HCT116 (cell line): ENCODE measurements around the gene CNOT10. TPM values are rescaled to one million over a fixed set of nuclear protein-coding genes. Genes with fewer than 3 reads are reported as not detected.

Source experiments
- ATAC-seq: fragments of 200-7000 bp; cut with Tn5 transposase; 2 replicates; pipeline ENCODE4 v1.9.1; 2020; ENCODE audit warnings: mild to moderate bottlenecking, moderate library complexity
- BruUV-seq: library from RNA; stranded (reverse); fragments of 400-500 nt; replicated peaks from 2 replicates; lab custom pipeline; 2021; lab: Mats Ljungman, UMichigan
- CTCF ChIA-PET: fragments of 300-600 bp; sonication (Branson Sonifier 250); formaldehyde crosslinking; loops from one replicate; lab custom pipeline; 2021; ENCODE audit warnings: antibody characterized with exemption; lab: Charles Lee
- POLR2A ChIA-PET: fragments of 300-600, 350-600 bp; sonication (Branson Sonifier 250); formaldehyde crosslinking; loops from one replicate; lab custom pipeline; 2021; ENCODE audit warnings: antibody characterized with exemption; lab: Charles Lee
- RAD21 ChIA-PET, 2 experiments: fragments of 300-600 bp; sonication (Branson Sonifier 250); formaldehyde crosslinking; loops; one replicate each; lab custom pipeline; 2023; ENCODE audit warnings: low total read pairs in 2 of 2; ENCODE audit not compliant: uncharacterized antibody in 2 of 2, unreplicated experiment in 2 of 2, low non-redundant PET in 1 of 2; lab: Charles Lee
- DNase-seq: peaks from one replicate; pipeline ENCODE4 v3.0.0-alpha.2; 2010; ENCODE audit warnings: low read depth, low spot score
- H2AFZ ChIP-seq: fragments of 200-600 bp; shearing (Covaris generic), sonication (generic); 2 replicates; pipeline ENCODE4 v1.6.1; 2017; ENCODE audit warnings: low read depth, mixed run types, mixed read lengths, antibody characterized with exemption, low read length; ENCODE audit not compliant: poor library complexity, severe bottlenecking
- H3K27ac ChIP-seq: 2 replicates; pipeline ENCODE4 v1.5.1; 2012; ENCODE audit warnings: low read depth, low read length
- H3K27me3 ChIP-seq: fragments of 200-600 bp; sonication (generic); 2 replicates; pipeline ENCODE4 v1.6.1; 2016; ENCODE audit warnings: mixed run types, low read length, mixed read lengths; ENCODE audit not compliant: insufficient read depth
- H3K36me3 ChIP-seq, 2 experiments: fragments of 200-500 bp in 1 of 2; fragments of 200-600 bp in 1 of 2; sonication (Bioruptor generic) in 1 of 2; sonication (generic) in 1 of 2; 2 replicates each; pipeline versions ENCODE4 v1.5.1 to v1.6.1; 2014 to 2016; ENCODE audit warnings: low read length in 2 of 2, inconsistent platforms in 1 of 2, mixed read lengths in 1 of 2, mixed run types in 1 of 2; ENCODE audit not compliant: insufficient read depth in 2 of 2, control insufficient read depth in 1 of 2
- H3K4me1 ChIP-seq, 2 experiments: fragments of 200-600 bp in 1 of 2; sonication (generic) in 1 of 2; 2 replicates each; pipeline versions ENCODE4 v1.5.1 to v1.6.1; 2012 to 2017; ENCODE audit warnings: low read length in 2 of 2, inconsistent platforms in 1 of 2, mild to moderate bottlenecking in 1 of 2, mixed read lengths in 1 of 2, mixed run types in 1 of 2, moderate library complexity in 1 of 2; ENCODE audit not compliant: insufficient read depth in 2 of 2, control insufficient read depth in 1 of 2
- H3K4me2 ChIP-seq: fragments of 200-600 bp; sonication (generic); 2 replicates; pipeline ENCODE4 v1.6.1; 2017; ENCODE audit warnings: mixed run types, low read length, mixed read lengths
- H3K4me3 ChIP-seq, 2 experiments: fragments of 200-600 bp in 1 of 2; sonication (generic) in 1 of 2; replicated peaks in 1 of 2; 2 replicates each; pipeline ENCODE4 v1.5.1; 2011 to 2016; ENCODE audit warnings: low read length in 2 of 2, control low read depth in 1 of 2, low read depth in 1 of 2, mild to moderate bottlenecking in 1 of 2, mixed read lengths in 1 of 2, mixed run types in 1 of 2
- H3K79me2 ChIP-seq: fragments of 200-600 bp; sonication (generic); 2 replicates; pipeline ENCODE4 v1.6.1; 2017; ENCODE audit warnings: mild to moderate bottlenecking, mixed run types, low read length, moderate library complexity, mixed read lengths; ENCODE audit not compliant: insufficient read depth
- H3K9ac ChIP-seq: fragments of 200-600 bp; sonication (generic); 2 replicates; pipeline ENCODE4 v1.6.1; 2016; ENCODE audit warnings: low read length, mixed read lengths
- H3K9me2 ChIP-seq: fragments of 200-600 bp; sonication (generic), shearing (Covaris generic); 2 replicates; pipeline ENCODE4 v1.6.1; 2017; ENCODE audit warnings: mixed run types, mild to moderate bottlenecking, moderate library complexity; ENCODE audit not compliant: insufficient read depth
- H3K9me3 ChIP-seq, 2 experiments: fragments of 200-500 bp in 1 of 2; fragments of 200-600 bp in 1 of 2; sonication (Bioruptor generic) in 1 of 2; sonication (generic) in 1 of 2; 2 replicates each; pipeline ENCODE4 v1.6.1; 2014 to 2017; ENCODE audit warnings: low read length in 2 of 2, mixed read lengths in 2 of 2, inconsistent platforms in 1 of 2, low read depth in 1 of 2, mild to moderate bottlenecking in 1 of 2, mixed run types in 1 of 2, moderate library complexity in 1 of 2; ENCODE audit not compliant: control insufficient read depth in 1 of 2, insufficient read depth in 1 of 2
- H4K20me1 ChIP-seq: fragments of 200-600 bp; sonication (generic), shearing (Covaris generic); 2 replicates; pipeline ENCODE4 v1.6.1; 2017; ENCODE audit warnings: mixed run types, mild to moderate bottlenecking, moderate library complexity; ENCODE audit not compliant: insufficient read depth
- EGR1 ChIP-seq: IDR thresholded peaks from 2 replicates; pipeline ENCODE4 v1.6.1; 2012; ENCODE audit warnings: low read depth
- EZH2 ChIP-seq: fragments of 200-600 bp; sonication (generic); IDR thresholded peaks from 2 replicates; pipeline ENCODE4 v1.6.1; 2017; ENCODE audit warnings: antibody characterized with exemption, mixed run types
- TCF7L2 ChIP-seq: IDR thresholded peaks from 2 replicates; pipeline ENCODE4 v1.7.0; 2011; ENCODE audit warnings: borderline replicate concordance, inconsistent platforms; ENCODE audit not compliant: insufficient read depth, insufficient read length; ENCODE audit errors: extremely low read depth
- ZBTB33 ChIP-seq: IDR thresholded peaks from 2 replicates; pipeline ENCODE4 v1.6.1; 2011; ENCODE audit warnings: mild to moderate bottlenecking, low read length, moderate library complexity; ENCODE audit not compliant: insufficient replicate concordance; ENCODE audit errors: extremely low read depth
- intact Hi-C: fragments of 100-400 bp; cut with micrococcal nuclease; formaldehyde crosslinking; loops from 2 replicates; pipeline ENCODE4 v1.10.0; 2022
- total RNA-seq: library from RNA; stranded (reverse); gene quantifications from one replicate; pipeline ENCODE4 v1.2.1, GENCODE V29; 2021; ENCODE audit not compliant: unreplicated experiment
- TF ChIP-seq, protein P1 (sequence below): IDR thresholded peaks from 2 replicates; pipeline ENCODE4 v1.6.1; 2012
- TF ChIP-seq, protein P2 (sequence below): IDR thresholded peaks from 2 replicates; pipeline ENCODE4 v1.6.1; 2012

CNOT10 gene
- total RNA-seq, 1 experiment from 2014 or later = 47.4 TPM

DNA sequence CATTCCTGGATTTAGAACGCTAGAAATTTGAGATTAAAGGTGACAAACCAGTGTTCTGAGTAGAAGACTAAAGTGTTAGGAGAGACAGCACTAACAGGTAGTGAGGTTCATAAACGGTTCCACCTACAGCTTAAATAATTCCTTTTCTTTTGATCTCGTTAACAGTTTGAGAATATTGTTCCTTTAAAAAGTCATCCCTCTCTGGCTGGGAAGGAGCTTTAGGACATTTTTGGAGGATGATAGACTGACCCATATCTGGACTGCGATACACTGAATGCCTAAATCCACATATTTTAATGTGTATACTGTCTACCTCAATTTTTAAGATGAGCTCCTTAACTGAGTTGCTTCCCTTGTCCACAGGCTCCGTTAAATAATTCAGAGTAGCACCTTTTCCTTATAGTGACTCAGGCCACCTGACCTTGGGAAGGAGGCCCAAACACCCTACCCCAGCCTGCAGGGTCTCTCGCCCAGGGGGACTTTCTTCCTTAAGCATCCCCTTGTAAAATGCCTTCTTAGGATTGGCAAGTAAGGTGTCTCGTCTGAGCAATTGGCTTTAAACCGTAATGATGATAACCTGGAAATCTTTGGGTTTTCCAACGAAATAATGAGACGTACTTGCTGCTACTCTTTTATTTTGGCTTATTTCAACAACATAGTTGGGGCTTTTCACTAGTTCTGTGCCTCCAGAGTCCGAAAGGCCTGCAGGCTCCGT, 136.1 kb downstream of the CNOT10 start:
- POLR2A ChIA-PET = no interaction called here
- H3K27me3 ChIP-seq = no peaks in the 10 kb centered on the region

More for the DNA sequence above, 136.1 kb downstream of the CNOT10 start:
- DNase-seq (no peak), ATAC-seq (no peak)
- Histone ChIP-seq H2AFZ (no peak overlapping the region), H3K9me3 (no peaks in the 10 kb centered on the region), H3K9ac (no peak overlapping the region), H3K9me2 (no peaks in the 10 kb centered on the region), H3K4me2 (no peak overlapping the region), H3K36me3 (no peaks in the 10 kb centered on the region), H3K27ac (no peak overlapping the region), H3K4me3 (no peak overlapping the region), H3K4me1 (no peaks in the 10 kb centered on the region), H3K79me2 (no peaks in the 10 kb centered on the region), H4K20me1 (no peaks in the 10 kb centered on the region)
- CTCF ChIA-PET = no interaction called here
- no TSS peak for BruUV-seq
- RAD21 ChIA-PET = no interaction called here
- intact Hi-C loops = no loop called here
- TF ChIP-seq, protein P1, sequence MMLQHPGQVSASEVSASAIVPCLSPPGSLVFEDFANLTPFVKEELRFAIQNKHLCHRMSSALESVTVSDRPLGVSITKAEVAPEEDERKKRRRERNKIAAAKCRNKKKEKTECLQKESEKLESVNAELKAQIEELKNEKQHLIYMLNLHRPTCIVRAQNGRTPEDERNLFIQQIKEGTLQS = no peak
- TF ChIP-seq EGR1 (no peak), EZH2 (no peak), ZBTB33 (no peak), TCF7L2 (no peak)
- TF ChIP-seq, protein P2, sequence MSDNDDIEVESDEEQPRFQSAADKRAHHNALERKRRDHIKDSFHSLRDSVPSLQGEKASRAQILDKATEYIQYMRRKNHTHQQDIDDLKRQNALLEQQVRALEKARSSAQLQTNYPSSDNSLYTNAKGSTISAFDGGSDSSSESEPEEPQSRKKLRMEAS = no peak
